GM12878 (cell line): ENCODE results near the gene ABCA3.

Experiments used
- CTCF ChIP-seq, 3 experiments: IDR thresholded peaks in 2 of 3; conservative IDR thresholded peaks in 1 of 3; 2 replicates each; pipeline ENCODE4 v1.5.1; 2011; ENCODE audit warnings: low read depth in 3 of 3, low read length in 3 of 3, mild to moderate bottlenecking in 3 of 3, control low read depth in 2 of 3, moderate library complexity in 2 of 3, inconsistent platforms in 1 of 3, mixed read lengths in 1 of 3; ENCODE audit not compliant: control insufficient read depth in 2 of 3, insufficient read depth in 1 of 3; ENCODE audit errors: extremely low read depth in 1 of 3
- DPF2 ChIP-seq: fragments of 450-650 bp; IDR thresholded peaks from 2 replicates; pipeline ENCODE4 v1.6.1; 2017; ENCODE audit warnings: mild to moderate bottlenecking
- EP300 ChIP-seq, 2 experiments: fragments of 150-350 bp in 1 of 2; IDR thresholded peaks; 2 replicates each; pipeline ENCODE4 v1.6.1; 2011 to 2012; ENCODE audit warnings: low read depth in 2 of 2, low read length in 2 of 2, borderline replicate concordance in 1 of 2, improper control_type of control experiment in 1 of 2, inconsistent platforms in 1 of 2; ENCODE audit not compliant: control insufficient read depth in 1 of 2
- FOXM1 ChIP-seq: IDR thresholded peaks from 2 replicates; pipeline ENCODE4 v1.6.1; 2012; ENCODE audit warnings: low read depth, mild to moderate bottlenecking, inconsistent platforms, low read length, moderate library complexity
- HDAC2 ChIP-seq: fragments of 200-600 bp; sonication (generic); IDR thresholded peaks from 2 replicates; pipeline ENCODE4 v1.6.1; 2017
- JUND ChIP-seq: IDR thresholded peaks from 2 replicates; pipeline ENCODE4 v1.6.1; 2012; ENCODE audit warnings: low read depth, mild to moderate bottlenecking, low read length, improper control_type of control experiment, moderate library complexity
- MYC ChIP-seq: IDR thresholded peaks from 2 replicates; pipeline ENCODE4 v1.6.1; 2011; ENCODE audit warnings: mild to moderate bottlenecking, low read length, moderate library complexity, inconsistent platforms; ENCODE audit not compliant: insufficient read depth, insufficient replicate concordance, insufficient read length, severe bottlenecking
- POLR2A ChIP-seq: IDR thresholded peaks from 2 replicates; pipeline ENCODE4 v1.6.1; 2011; ENCODE audit warnings: low read depth, mild to moderate bottlenecking, low read length
- POLR2AphosphoS5 ChIP-seq: IDR thresholded peaks from 2 replicates; pipeline ENCODE4 v1.6.1; 2011; ENCODE audit warnings: mild to moderate bottlenecking, low read length, inconsistent platforms
- REST ChIP-seq: IDR thresholded peaks from 2 replicates; pipeline ENCODE4 v1.6.1; 2012; ENCODE audit warnings: mild to moderate bottlenecking, low read depth, low read length
- SREBF1 ChIP-seq: IDR thresholded peaks from 2 replicates; pipeline ENCODE4 v1.6.1; 2012; ENCODE audit warnings: mild to moderate bottlenecking, low read length
- SUZ12 ChIP-seq: fragments of 200-600 bp; sonication (generic); IDR thresholded peaks from one replicate; pipeline ENCODE4 v1.6.1; 2018; ENCODE audit warnings: antibody characterized with exemption, mild to moderate bottlenecking; ENCODE audit not compliant: unreplicated experiment
- TF ChIP-seq, protein P1 (sequence below): IDR thresholded peaks from 2 replicates; pipeline ENCODE4 v1.6.1; 2011; ENCODE audit warnings: low read depth, mild to moderate bottlenecking, low read length, moderate library complexity, borderline replicate concordance; ENCODE audit errors: extremely low read depth

- TF ChIP-seq CTCF (IDR thresholded peaks at IDR 0.05 in 2 of 3, conservative IDR thresholded peaks at IDR 0.05 in 1 of 3; ENCODE audit: control insufficient read depth in 2 of 3, extremely low read depth in 1 of 3, insufficient read depth in 1 of 3, low read depth in 3 of 3, low read length in 3 of 3) (no peak), FOXM1 (no peak), JUND (no peak), EP300 (IDR thresholded peaks at IDR 0.05; ENCODE audit: borderline replicate concordance in 1 of 2, control insufficient read depth in 1 of 2, low read depth in 2 of 2, low read length in 2 of 2) (no peak), DPF2 (no peak), SUZ12 (no peak), POLR2A (no peak), HDAC2 (no peak), REST (no peak), POLR2AphosphoS5 (no peak), SREBF1 (no peak), MYC (no peak)
- TF ChIP-seq, protein P1, sequence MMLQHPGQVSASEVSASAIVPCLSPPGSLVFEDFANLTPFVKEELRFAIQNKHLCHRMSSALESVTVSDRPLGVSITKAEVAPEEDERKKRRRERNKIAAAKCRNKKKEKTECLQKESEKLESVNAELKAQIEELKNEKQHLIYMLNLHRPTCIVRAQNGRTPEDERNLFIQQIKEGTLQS: no peak
Measured at GRCh38 chr16:2299121-2299914, 41.2 kb downstream of the ABCA3 start.
